ENCODE results near the gene ADIRF.
"Not testable (repeated sequence)": the region's sequence is repeated elsewhere in the genome, so short reads cannot be mapped to it uniquely, and the experiment has no call there.

Gene ADIRF

GRCh38 chr10:86946213-86947155 lies 21.8 kb upstream of the ADIRF start:
- DNase-seq: no peak

GRCh38 chr10:86947806-86948205 lies 20.5 kb upstream of the ADIRF start:
- DNase-seq: not testable (repeated sequence)

- no peak for DNase-seq
Observed at GRCh38 chr10:86950349-86950748, 17.9 kb upstream of the ADIRF start.

- no peak for DNase-seq
Observed at GRCh38 chr10:86951184-86951761, 17.0 kb upstream of the ADIRF start.

- DNase-seq: no peak
Observed at GRCh38 chr10:86952106-86952505, 16.2 kb upstream of the ADIRF start.

GRCh38 chr10:86952697-86953096 lies 15.6 kb upstream of the ADIRF start:
- not testable (repeated sequence) for DNase-seq

GRCh38 chr10:86953747-86954680 lies 14.3 kb upstream of the ADIRF start:
- DNase-seq: no peak

GRCh38 chr10:86954681-86955500 lies 13.4 kb upstream of the ADIRF start:
- DNase-seq: no peak

GRCh38 chr10:86955501-86956194 lies 12.6 kb upstream of the ADIRF start:
- DNase-seq: no peak

- DNase-seq: no peak
Observed at GRCh38 chr10:86956195-86956847, 12.0 kb upstream of the ADIRF start.

- DNase-seq: no peak
Observed at GRCh38 chr10:86956848-86957448, 11.3 kb upstream of the ADIRF start.

- DNase-seq: no peak
Observed at GRCh38 chr10:86957471-86958115, 10.7 kb upstream of the ADIRF start, which contains the start of gene MMRN2. TSS of gene MMRN2 (minus strand) at chr10:86957615. CDS start at chr10:86957541, 74 bp downstream.

GRCh38 chr10:86958116-86958900 lies 10.0 kb upstream of the ADIRF start, which contains the start of gene SNCG:
TSS of gene SNCG (plus strand) at chr10:86958599. CDS start at chr10:86958698, 99 bp downstream.
- DNase-seq: no peak

- peak; percentile 55 for DNase-seq
Observed at GRCh38 chr10:86958901-86959736, 9.2 kb upstream of the ADIRF start.

GRCh38 chr10:86959737-86960002 lies 8.6 kb upstream of the ADIRF start:
- no peak for DNase-seq

- DNase-seq: peak; percentile 17
Observed at GRCh38 chr10:86960003-86960862, 8.0 kb upstream of the ADIRF start.

- no peak for DNase-seq
Observed at GRCh38 chr10:86960863-86961434, 7.3 kb upstream of the ADIRF start.
